ACC112 (cell line): Measurements from ENCODE around the gene RNF220.

ENCODE experiments used
- H2AFZ ChIP-seq: fragments of 200-600 bp; sonication (generic); one replicate; pipeline ENCODE4 v1.6.0; 2017; ENCODE audit warnings: antibody characterized with exemption, low read length; ENCODE audit not compliant: unreplicated experiment
- H3K27ac ChIP-seq: fragments of 200-600 bp; sonication (generic); 2 replicates; pipeline ENCODE4 v1.5.1; 2014; ENCODE audit warnings: low read depth, mild to moderate bottlenecking, antibody characterized with exemption, low read length, moderate library complexity
- H3K27me3 ChIP-seq: fragments of 200-600 bp; sonication (generic); 2 replicates; pipeline ENCODE4 v1.6.1; 2014; ENCODE audit warnings: mild to moderate bottlenecking, antibody characterized with exemption, low read length, moderate library complexity, mixed read lengths; ENCODE audit not compliant: insufficient read depth
- H3K36me3 ChIP-seq: fragments of 200-600 bp; sonication (generic); 2 replicates; pipeline ENCODE4 v1.6.1; 2016; ENCODE audit warnings: mild to moderate bottlenecking, antibody characterized with exemption, low read length, moderate library complexity, mixed read lengths; ENCODE audit not compliant: insufficient read depth
- H3K4me1 ChIP-seq: fragments of 200-600 bp; sonication (generic); one replicate; pipeline ENCODE4 v1.6.1; 2016; ENCODE audit warnings: low read length, mixed read lengths; ENCODE audit not compliant: insufficient read depth, unreplicated experiment, control insufficient read depth
- H3K4me3 ChIP-seq: fragments of 200-600 bp; sonication (generic); 2 replicates; pipeline ENCODE4 v1.5.1; 2014; ENCODE audit warnings: mild to moderate bottlenecking, low read depth, low read length
- H3K79me2 ChIP-seq: fragments of 200-600 bp; sonication (generic); one replicate; pipeline ENCODE4 v1.6.0; 2016; ENCODE audit warnings: low read length; ENCODE audit not compliant: control insufficient read depth, unreplicated experiment, insufficient read depth

Gene RNF220

GRCh38 chr1:44542420-44543063 is 137.5 kb downstream of the RNF220 start:
- H3K27me3 ChIP-seq: peaks cover 92% of the 10 kb centered on the region
- H3K79me2 ChIP-seq: no peaks in the 10 kb centered on the region
- no peaks in the 10 kb centered on the region for H3K4me1 ChIP-seq
- H3K4me3 ChIP-seq: no peak overlapping the region
- H2AFZ ChIP-seq: no peak overlapping the region
- H3K27ac ChIP-seq: no peak overlapping the region
- H3K36me3 ChIP-seq: no peaks in the 10 kb centered on the region

DNA sequence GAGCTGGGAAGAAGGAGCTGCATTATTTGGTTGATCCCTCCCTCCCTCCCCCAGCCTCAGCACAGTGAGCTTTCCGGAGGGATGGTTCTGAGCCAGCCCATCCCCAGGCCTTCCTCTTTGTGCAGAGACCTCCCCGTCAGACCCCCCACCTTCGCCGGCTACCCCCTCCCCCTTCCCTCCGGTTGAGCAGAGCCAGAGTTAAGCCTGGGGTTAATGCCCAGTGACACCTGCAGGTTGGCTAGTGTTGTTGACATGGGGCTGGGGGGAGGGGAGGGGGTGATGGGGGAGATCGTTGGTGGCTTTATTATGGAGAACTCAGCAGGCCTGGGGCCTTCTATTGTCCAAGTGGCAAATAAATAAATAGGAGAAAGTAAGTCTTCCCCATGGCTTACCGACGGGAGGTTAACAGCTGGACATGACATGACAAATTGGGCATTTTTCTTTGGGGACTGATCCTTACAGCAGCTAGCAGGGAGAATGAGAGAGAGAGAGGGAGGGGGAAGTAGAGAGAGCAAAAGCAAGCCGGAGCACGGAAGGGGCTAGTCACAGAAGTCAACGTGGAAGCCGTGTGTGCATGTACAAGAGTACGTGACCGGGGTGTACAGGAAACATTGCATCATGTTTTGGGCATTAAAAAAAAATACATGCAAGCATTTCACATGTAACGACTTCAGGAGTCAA is 138.1 kb downstream of the RNF220 start:
- Histone ChIP-seq H2AFZ (no peak overlapping the region), H3K27me3 (peaks cover 92% of the 10 kb centered on the region), H3K36me3 (no peaks in the 10 kb centered on the region), H3K4me1 (no peaks in the 10 kb centered on the region), H3K79me2 (no peaks in the 10 kb centered on the region), H3K4me3 (no peak overlapping the region), H3K27ac (no peak overlapping the region)

DNA sequence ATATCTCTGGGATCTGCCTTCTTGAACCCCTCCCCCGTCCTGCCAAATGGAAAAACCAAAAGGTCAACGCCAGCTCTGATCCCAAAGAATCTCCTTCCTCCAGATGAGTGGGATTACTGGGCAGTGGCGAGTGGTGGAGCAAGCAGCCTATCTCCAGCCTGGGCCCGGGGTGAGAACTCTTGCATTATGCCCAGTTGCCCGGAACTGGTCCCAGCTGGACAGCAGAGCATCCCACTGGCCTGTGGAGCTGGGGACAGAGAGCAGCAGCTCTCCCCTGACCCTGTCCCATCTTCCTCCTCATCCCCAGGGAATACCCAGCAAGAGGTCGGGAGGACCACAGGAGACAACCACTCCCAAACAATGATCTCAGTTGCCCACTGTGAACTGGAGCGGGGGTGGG is 138.7 kb downstream of the RNF220 start:
- Histone ChIP-seq H3K4me1 (no peaks in the 10 kb centered on the region), H3K27ac (no peak overlapping the region), H2AFZ (no peak overlapping the region), H3K4me3 (no peak overlapping the region), H3K79me2 (no peaks in the 10 kb centered on the region), H3K27me3 (peaks cover 92% of the 10 kb centered on the region), H3K36me3 (no peaks in the 10 kb centered on the region)

DNA sequence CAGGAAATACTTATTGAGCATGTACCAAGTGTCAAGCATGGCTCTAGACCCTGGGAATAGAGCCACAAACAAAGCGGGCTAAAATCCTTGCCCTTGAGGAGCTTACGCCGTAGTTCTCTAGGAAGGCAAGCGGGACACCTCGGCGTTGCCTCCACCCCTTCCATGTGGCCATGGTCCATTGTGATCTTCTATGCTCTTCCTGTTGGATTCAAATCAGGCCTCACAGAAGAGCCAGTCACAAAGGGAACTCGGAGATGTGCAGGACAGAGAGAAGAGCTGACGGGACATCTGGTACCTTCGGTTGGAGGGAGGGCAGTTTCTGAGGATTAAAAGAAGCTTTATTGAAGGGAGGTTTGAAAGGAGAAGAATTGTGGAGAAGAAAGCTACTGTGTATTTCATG is 139.9 kb downstream of the RNF220 start:
- H3K27ac ChIP-seq: no peak overlapping the region
- H3K27me3 ChIP-seq: peaks cover 92% of the 10 kb centered on the region

GRCh38 chr1:44545961-44546360 is 140.9 kb downstream of the RNF220 start:
- no peak overlapping the region for H2AFZ ChIP-seq
- no peaks in the 10 kb centered on the region for H3K79me2 ChIP-seq
- H3K27me3 ChIP-seq: peaks cover 85% of the 10 kb centered on the region
- no peak overlapping the region for H3K27ac ChIP-seq
- H3K36me3 ChIP-seq: no peaks in the 10 kb centered on the region
- no peaks in the 10 kb centered on the region for H3K4me1 ChIP-seq
- H3K4me3 ChIP-seq: no peak overlapping the region

More for the DNA sequence above, 139.9 kb downstream of the RNF220 start:
- Histone ChIP-seq H3K79me2 (no peaks in the 10 kb centered on the region), H2AFZ (no peak overlapping the region), H3K4me3 (no peak overlapping the region), H3K36me3 (no peaks in the 10 kb centered on the region), H3K4me1 (no peaks in the 10 kb centered on the region)

DNA sequence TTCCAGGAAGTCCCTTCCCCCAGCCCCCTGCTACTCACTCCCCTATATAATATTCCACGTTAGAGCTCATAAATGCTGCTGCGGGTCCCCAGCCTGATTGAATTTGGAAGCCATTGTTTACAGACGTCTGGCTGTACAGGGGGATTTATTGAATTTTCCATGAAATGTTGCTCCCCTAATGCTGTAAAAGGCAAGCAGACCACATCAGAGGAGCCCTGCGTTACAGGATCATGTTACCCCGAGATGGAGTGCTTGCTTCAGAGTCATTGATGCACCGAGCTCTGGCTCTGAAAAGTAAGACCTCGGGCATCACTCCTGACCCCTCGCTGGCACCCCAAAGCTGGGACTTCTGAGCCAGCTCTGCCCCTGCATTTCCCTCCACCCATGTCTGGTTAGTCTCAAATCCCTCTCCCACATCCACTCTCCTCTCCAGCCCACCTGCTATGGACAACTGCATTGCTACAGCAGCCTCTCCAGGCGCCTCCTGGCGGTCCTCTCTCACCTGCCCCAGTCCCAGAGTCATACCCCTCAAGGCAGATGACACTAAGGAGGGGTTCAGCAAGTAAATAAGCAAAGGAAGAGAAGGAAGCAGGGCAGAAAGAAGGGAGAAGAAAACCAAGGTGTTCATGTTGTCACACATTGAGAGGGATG is 141.5 kb downstream of the RNF220 start:
- Histone ChIP-seq H2AFZ (no peak overlapping the region), H3K4me1 (no peaks in the 10 kb centered on the region), H3K27me3 (peaks cover 81% of the 10 kb centered on the region), H3K4me3 (no peak overlapping the region), H3K36me3 (no peaks in the 10 kb centered on the region), H3K79me2 (no peaks in the 10 kb centered on the region), H3K27ac (no peak overlapping the region)

GRCh38 chr1:44547361-44547760 is 142.3 kb downstream of the RNF220 start:
- no peaks in the 10 kb centered on the region for H3K79me2 ChIP-seq
- no peak overlapping the region for H3K4me3 ChIP-seq
- H3K27ac ChIP-seq: no peak overlapping the region

DNA sequence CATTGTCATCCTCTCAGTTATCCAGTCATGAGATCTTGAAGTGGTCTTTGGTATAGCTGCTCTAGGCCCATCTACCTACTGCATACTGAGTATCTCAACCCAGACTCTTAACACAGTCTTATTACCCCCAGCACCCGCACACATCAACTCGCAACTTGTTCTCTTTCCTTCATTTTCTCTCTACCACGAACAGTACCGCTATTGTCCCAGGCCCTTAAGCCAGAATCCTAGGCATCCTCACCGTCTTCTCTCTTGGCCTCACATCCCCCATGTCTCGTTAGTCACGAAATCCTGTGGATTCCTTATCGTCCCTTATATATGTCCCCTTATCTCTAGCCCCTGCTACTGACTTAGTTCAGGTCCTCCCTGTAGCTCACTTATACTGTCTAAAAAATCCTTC is 142.8 kb downstream of the RNF220 start:
- Histone ChIP-seq H3K36me3 (no peaks in the 10 kb centered on the region), H2AFZ (no peak overlapping the region), H3K4me1 (peaks cover 2% of the 10 kb centered on the region), H3K79me2 (no peaks in the 10 kb centered on the region), H3K27me3 (peaks cover 68% of the 10 kb centered on the region), H3K4me3 (no peak overlapping the region), H3K27ac (no peak overlapping the region)

More at GRCh38 chr1:44547361-44547760, 142.3 kb downstream of the RNF220 start:
- Histone ChIP-seq H3K27me3 (peaks cover 73% of the 10 kb centered on the region), H3K4me1 (no peaks in the 10 kb centered on the region), H3K36me3 (no peaks in the 10 kb centered on the region), H2AFZ (no peak overlapping the region)

DNA sequence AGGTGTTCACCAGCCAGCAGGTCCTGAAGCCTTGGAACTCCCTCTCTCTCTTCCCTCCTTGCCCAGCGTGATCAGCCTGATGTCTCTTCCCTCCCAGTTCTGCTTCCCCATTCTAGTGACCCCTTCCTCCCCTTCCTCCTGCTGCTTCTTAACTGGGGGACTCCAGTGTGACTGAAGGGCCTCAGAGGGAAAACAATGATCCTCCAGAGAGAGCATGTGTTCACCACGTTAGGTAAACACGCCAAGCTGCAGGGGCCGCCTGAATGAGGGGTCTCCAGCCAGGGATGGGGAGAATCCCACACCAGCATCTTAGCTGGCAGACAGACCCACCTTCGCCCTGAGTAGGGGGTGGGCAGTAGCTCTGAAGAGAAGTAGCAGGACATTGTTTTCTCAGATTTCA is 144.5 kb downstream of the RNF220 start:
- no peak overlapping the region for H3K4me3 ChIP-seq
- no peak overlapping the region for H3K27ac ChIP-seq
- no peaks in the 10 kb centered on the region for H3K79me2 ChIP-seq
- H2AFZ ChIP-seq: no peak overlapping the region
- no peaks in the 10 kb centered on the region for H3K36me3 ChIP-seq
- H3K27me3 ChIP-seq: peaks cover 52% of the 10 kb centered on the region
- H3K4me1 ChIP-seq: peaks cover 15% of the 10 kb centered on the region

DNA sequence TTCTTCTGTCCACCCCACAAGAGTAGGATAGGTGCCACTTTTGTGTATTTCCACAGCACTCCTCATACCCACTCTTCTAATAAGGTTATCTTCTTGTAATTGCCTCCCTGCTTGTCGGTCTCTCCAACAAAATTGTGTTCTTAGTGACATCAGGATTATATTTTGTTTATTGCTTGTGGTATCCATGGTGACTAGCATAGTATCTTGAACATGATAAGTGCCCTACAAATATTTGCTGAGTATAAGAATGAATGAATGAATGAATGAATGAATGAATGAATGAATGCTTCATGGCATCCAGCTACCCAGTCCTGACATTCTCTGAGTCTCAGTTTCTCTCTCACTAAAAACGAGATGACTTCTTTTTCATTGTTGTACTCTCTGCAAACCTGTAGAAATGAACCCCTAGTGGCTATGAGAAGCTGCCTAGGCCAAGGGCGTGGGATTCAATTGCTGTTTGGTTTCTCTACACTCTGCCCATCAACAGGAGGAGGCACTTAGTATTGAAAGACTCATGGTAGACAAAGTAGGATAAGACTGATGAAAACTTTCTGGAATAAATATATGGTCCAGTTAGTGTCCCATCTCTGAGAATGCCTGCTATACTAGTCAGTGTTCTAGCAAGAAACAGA is 148.2 kb downstream of the RNF220 start:
- peaks cover 24% of the 10 kb centered on the region for H3K27me3 ChIP-seq
- peak overlapping the region; percentile 33; the same call in 1 of the 2 replicates for H3K27ac ChIP-seq

More for the DNA sequence above, 148.2 kb downstream of the RNF220 start:
- Histone ChIP-seq H3K4me1 (peaks cover 21% of the 10 kb centered on the region), H3K79me2 (no peaks in the 10 kb centered on the region), H3K36me3 (no peaks in the 10 kb centered on the region), H3K4me3 (no peak overlapping the region), H2AFZ (no peak overlapping the region)
